Stimulated activated CD8-positive, alpha-beta memory T cell treated with anti-CD3 and anti-CD28 coated beads, Interleukin-4, amount 100 ng/mL, for 24 hours (primary cell): ENCODE measurements around the gene WDR1.

ENCODE experiments used
- DNase-seq: peaks from one replicate; pipeline ENCODE4 v3.0.0-alpha.2; 2020; ENCODE audit warnings: low read depth

Gene WDR1

DNA sequence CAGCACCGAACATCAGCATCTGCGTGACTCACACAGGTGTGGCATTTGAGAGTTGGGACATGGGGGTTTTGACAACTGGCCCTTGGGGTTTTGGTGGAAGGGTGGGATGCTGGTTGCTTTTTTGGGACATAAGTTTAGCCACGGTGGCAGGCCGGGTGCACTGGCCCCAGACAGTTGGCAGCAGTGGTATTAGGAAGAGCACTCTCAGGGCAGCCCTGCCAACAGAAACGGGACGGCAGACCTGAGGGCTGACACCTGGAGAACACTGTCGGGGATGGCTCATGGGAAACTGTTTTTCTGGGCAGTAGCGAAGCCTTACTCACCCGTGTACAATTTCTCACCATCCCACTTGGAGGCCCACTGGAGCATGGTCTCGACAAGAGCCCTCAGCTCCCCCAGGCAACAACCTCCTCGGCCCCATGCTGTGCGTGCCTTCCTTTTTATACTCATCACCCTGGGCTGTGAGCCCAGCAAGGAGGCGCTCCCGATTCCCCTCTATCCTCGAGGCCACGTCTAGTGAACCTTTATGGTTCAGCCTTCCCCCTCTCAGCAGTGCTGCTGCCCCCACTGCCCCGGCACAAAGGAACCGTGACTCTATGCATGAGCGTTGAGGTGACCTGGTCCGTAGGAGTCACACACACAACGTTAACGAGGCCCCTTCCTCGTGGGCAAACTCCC is 30.6 kb downstream of the WDR1 start:
- DNase-seq: no peak

DNA sequence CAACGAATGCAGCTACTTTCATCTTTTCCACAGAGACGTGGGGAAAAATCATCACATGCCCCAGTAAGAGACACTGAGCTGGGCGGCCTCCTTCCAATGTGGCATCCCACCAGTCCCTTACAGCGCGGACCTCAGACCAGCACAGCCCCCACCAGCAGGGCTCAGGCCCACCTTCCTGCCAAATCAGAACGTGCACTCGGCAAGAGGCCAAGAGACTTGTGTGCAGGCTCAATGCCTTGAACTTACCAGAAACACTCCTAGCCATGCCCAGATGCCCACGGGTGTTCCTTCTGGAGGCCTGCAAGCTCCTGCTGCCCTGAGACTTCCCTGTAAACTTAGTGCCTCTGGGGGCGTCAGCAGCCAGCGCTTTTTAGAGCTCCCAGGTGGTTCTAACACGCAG is 31.2 kb downstream of the WDR1 start:
- DNase-seq: no peak

DNA sequence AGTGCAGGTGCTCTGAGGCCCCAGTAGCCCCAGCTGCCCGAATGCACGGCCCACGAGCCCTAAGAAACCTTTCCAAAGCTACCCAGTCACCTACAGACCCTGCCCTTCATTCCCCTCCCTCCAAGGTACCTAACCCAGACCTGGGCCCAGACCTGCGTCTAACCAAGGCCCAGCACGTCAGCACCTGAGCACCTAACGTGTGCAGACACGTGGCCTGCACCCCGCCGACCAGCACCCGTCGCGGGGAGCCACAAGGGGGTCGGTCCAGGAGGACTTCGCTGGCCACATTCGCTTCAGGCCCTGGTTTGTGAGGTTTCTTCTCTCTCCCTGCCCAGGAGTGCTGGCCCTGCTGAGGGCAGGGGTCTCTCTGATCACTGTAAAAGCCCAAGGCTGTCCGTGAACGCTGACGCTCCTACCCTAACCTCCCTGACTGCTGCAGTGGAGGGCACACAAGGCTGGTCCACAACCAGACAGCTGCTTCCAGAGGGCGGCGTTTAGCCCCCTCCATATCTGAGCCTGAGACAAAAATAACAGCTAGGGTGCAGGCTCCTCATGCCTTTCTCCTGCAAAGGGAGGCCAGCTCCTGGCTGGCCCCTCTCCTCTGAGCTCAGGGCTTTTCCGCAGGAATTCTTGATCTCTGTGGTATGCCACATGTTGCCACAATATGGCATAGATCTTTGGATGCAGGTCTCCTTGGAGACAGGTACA is 31.8 kb downstream of the WDR1 start:
- no peak for DNase-seq

DNA sequence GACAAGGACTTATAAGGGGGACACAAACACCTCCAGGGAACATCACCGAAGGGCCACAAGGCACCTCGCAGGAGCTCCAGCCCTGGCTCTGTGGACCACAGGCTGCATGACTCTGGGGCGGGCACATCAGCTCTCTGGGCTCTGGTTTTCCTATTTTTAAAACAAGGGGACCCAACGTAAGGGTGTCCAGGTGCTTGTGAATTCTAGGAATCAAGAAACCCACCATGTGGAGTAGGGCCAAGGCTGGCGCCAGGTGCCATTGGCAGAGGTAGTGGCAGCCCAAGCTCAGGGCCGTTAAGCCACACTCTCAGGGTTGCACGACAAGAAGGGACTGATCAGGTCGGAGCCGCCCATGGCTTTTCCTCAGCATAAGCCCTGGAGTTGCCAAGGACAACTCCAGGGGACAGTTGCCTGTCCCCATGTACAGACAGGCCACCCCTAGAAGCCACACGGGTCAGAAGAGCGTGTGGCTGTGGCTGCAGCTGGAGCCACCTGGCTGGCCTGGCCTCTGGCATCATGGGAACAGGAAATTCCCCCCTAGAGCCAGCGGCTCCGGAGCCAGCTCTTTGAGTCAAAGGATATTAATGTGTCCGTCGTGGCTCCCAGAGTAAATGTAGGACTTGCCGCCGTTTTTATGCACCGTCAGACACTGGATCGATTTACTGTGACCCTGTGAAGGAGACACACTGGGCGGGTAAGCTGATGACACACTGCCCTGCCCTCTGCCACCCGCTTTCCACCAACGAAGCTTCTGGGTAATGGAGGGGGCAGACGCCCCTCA is 32.5 kb downstream of the WDR1 start:
- no peak for DNase-seq

DNA sequence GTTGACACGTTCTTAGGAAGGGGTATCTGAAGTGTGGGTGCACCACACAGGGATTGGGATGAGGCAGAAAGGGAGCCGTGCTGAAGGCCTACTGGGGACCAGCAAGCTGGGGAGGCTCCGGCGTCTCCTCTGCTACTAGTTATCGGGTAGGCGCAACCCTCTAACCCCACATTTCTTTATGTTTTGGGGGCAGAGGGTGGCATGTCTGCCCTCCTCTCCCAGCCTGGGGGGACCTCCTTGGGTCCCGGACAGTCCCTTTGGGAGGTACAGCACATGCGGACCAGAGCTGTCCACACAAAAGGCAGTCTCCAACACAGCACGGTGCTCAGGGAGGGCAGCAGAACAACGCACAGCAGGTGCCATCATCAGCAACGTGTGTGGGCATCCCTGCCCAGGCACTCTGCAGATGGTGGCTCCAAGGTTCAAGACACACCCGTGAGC is 33.2 kb downstream of the WDR1 start:
- no peak for DNase-seq

DNA sequence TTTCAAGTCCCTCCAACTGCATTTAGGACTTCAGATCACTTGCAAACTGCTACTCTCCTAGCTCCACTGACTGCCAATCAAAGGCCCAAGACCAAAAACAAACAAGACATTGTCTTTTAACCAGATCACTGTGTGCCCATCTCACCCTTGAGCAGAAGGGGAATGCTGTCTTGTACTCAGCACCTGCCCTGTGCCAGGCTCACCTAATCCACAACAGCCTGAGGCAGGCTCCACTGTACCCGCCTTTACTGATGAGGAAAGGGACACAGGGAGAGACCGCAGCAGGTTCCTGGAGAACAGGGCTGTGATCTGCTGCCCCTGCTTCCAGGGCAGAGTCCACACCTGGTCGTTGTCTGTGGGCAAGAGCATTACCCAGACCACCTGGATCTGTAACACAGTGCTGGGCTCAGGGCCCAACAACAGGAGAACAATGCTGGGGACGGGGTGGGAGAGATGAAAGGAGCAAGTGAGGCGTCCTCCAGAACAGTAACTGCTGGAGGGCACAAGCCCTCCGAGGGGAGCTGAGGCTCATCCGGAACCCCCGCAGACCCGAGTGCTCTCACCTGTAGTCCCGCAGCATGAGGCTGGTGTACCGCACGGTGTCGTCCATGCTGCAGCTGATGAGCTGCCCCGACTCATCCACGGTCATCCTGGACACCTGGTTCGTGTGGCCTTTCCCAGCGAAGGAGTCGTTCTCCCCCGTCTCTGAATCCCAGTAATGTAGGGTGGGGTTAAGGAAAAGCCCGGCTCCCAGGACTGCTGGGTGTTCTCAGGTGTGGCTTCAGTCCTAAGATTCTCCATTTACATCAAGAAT is 33.9 kb downstream of the WDR1 start:
- DNase-seq: no peak

DNA sequence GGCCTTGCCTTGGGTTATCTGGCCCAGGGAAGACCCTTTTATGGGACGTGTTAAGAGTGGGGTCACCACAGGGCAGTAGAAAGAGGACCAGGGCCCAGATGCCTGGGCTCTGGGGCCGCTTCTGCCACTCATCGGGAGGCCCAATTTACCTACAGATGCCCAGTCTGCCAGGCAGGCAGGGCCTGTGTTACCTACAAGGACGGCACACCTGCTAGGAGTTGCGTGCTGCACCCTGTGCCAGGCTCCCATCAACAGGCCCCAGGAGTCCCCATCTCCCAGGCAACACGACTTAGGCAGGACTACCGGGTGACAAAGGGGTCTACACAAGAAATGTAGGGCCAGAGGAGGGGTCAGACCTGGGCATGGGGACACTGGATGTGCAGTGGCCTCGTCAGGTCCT is 34.6 kb downstream of the WDR1 start:
- DNase-seq: no peak

DNA sequence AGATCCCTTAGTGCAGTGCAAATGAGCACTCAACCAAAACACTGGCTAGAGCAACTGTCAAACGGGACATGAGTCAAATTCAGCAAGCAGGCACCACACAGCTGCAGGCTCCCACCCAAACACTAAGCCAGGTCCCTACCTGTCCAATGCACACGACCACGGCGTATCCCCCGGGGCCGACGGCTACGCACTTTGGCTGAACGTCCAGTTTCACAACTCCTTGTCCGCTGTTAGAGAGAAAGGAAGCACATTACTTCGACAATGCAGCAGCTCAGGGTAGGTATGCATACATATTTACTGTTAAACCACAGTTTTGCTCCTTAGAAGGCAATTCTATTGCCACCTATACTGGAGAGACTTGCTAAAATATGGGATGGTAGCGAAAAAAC is 35.4 kb downstream of the WDR1 start:
- no peak for DNase-seq

DNA sequence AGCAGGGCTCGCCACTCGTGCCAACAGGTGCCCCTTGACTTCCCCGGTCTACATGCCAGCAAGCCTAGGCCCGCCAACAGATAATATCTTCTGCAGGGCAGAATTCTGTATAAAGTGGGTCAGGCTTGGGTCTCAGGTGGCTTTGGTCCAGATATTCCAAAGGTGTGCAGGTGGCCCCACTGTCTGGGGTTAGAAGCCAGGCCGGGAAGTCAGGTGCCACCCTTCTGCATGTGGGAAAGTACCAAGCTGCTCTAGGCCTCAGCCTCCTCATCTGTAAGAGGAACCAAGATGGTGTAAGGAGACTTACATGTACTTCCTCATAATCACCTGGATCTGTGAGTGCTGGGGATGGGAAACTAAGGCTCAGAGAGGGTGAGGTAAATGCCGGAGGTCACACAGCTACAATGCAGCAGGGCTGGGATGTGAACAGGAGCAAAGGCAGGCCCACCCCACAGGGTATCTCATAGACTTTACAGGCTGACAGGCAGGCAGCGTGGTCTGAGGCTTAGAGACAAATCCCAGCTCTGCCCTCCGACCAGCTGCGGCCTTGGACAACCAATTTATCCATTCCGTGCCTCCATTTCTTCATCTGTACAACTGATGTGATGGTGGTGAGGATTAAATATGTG is 35.9 kb downstream of the WDR1 start:
- DNase-seq: no peak

DNA sequence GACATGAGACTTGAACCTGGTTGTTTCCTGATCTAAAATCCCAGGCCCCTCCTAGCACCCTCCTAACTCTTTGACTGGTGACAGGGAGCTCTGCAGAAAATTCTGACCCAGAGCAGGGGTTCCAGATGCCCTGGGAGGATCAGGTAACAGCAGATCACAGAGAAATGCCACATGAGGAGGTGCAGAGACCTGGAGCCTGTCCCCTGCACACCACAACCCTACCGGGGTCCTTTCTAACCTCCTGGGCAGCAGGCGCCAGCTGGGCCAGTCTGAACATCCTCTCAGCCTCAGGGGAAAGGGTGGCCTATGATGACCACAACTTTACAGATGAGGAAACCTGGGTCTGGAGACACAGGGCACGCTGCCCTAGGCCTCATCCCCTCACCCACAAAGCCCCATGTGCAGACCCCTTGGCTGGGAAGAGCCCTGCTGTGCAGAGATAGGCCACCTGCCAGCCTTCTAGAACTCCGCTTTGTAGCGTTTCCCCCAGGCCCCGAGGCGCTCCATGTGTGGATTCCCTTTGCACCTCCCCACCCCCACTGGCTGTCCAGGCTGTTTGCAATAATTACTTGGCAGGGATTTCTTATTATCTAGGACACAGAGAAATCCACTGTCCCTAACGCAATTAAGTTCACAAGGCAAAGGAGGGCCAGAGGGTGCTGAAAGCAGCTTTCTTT is 36.5 kb downstream of the WDR1 start:
- DNase-seq: no peak

DNA sequence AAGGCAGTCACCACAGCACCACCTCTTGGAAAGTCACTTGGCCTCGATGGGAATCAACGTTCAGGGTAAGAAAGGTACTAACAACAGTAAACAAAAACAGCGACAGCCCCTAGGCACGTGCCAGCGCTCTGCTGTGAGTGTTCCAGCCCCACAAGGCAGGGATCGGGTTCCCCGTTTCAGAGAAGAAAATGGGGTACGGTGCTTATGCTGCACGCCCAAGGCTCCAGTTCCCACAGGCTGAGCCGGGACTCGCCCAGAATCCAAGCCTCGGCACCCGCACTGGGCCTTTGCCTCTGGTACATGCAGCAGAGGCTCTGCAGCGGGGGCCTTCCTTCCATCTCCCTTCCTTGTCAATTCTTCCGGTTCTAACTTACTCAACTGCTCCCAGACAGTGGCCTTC is 37.3 kb downstream of the WDR1 start:
- no peak for DNase-seq

DNA sequence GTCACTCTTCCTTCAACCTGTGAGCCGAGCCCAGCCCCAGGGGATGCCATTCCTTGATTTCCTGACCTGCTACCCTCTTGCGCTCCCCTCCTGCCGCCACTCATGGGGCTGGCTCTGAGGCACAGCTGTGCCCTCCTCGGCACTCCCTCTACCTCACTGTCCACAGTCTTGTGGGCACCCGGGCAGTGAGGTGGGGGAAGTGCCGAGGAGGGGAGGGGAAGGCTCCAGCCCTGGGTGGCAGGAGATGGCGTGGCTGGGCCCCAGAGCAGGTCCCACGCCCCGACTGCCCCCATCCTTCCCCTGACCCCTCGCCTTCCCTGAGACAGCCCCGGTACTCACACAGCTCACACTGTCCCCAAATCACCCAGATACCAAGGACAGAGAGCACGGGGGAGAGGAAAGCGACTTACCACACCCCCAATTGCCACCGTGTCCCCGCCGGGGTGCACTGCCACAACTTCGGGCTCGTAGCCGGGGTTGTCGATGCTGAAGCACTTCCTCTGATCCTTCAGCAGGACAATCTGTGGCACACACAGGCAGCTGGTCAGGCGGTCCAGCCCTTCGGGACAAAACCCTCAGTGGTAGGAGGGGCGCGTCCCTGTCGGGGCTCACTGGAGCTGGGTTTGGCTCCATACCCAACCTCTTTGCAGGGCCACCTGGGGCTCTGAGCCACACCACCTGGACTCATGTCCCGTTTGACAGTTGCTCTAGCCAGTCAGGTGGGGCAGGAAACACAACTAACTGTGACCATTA is 37.9 kb downstream of the WDR1 start:
- no peak for DNase-seq

DNA sequence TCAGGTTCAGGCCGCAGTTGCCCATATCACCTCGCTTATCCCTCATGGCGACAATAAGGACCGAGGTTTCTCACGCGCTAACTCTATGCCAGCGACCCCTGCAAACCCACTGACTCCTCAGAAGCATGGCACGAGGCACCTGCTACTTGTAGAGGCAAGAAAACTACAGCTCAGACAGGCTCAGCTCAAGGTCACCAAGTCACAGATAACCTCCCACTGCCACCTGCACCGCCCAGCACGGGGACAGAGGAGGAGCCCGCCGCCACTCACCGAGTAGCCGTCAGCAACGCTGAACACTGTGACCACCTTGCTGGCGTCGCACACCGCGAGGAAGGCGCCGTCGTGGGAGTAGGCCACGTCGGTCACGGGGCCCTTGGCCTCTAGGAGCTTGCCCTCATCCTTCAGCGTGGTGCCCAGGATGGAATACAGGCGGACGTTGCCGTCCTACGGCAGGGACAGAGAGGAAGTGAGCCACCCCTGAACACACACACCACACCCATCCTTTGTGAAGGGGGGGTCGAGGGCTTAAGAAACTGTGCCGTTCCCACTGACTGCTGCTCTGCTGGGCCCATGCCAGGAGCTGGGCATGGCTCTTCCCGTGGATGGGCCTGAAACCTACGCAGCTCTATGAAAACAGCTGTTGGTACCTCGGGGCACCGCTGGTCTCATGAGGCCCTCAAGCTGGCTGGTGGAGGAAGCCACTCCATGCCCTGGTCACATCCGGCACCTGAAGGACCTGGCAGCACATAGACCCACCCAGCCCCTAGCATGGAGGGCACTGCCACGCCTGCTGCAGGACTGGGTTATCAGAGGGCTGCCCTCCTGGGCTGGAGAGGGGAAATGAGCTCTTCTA is 38.9 kb downstream of the WDR1 start:
- DNase-seq: no peak

DNA sequence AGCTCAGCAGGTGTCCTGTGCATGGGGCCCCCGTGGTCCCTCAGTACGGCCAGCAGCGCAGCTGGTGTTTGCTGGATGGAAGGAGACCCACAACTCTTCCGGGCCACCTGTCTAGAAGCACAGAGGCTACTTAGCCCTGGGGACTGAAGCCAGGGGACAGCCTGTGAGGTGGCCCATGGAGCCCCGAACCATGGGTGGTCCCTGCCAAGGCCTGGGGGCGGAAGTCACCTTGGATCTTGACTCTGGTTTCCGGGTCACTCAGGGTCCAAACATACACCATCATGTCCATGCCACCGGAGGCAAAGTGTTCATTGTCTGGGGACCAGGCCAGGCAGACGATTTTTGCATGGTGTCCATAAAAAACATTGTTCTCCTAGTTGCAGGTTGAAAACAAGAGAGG is 39.5 kb downstream of the WDR1 start:
- DNase-seq: no peak

DNA sequence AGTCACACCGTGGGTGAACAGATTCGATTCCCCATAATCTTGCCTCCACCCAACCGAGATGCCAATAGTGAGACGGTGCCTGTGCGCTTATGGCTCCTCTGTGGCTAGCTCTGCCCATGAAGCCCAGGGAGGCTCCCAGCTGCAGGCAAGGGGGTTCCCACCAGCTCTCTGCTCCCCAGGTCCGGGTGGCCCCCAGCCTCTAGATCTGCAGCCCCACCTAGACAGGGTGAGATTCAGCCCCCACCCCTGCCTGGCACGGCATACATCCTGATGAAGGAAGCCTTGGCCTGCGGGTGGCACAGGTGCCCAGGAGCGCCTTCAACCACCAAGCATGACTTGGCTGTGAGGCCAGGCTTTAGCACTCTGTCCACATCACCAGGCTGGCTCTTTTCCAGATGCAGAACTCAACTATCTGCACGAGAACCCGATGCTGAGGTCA is 40.6 kb downstream of the WDR1 start:
- DNase-seq: no peak

DNA sequence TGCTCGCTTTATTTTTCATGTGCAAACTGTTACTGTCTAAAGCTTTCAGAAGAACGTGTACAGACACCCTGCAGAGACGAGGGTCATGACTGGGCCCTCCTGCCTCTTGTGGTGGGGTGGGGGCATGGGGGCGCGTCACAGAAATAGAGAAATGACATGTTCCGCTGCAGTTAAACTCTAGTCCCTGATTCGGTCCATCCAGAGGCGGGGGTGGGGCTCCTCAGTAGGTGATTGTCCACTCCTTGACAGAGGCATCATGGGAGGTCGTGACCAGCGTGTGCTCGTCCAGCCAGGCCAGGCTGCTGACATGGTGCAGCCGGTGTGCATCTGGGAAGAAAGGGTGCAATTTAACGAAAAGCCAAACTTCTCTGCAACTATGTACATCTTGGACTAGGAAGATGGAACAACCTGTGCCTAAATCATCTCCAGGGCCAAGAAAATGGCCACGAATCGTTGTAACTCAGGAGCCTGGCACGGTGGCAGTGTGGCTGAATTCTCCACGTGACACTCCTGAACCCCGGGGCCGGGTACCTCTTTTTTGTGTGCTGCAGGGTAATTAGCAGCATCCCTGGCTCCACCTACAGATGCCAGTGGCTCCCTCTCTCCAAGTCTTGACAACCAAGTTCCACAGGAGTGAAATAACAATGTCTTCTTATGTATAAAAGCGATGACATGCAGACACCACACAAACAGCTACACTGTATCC is 41.3 kb downstream of the WDR1 start:
- no peak for DNase-seq

DNA sequence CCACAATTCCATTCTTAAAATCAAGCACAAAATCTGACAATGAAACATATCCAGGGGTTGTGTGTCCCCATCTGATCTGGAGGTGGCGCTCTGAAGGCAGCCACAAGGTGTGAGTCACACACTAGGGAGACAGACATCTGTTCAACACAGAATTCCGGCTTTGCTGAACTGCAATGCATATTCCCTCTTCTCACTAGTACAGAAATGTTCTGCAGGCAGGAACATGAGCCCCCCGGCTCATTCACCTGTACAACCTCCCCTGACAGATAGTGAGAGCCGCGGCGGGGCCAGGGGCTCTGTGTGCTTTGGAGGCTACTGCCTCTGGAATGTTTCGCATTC is 41.9 kb downstream of the WDR1 start:
- no peak for DNase-seq

DNA sequence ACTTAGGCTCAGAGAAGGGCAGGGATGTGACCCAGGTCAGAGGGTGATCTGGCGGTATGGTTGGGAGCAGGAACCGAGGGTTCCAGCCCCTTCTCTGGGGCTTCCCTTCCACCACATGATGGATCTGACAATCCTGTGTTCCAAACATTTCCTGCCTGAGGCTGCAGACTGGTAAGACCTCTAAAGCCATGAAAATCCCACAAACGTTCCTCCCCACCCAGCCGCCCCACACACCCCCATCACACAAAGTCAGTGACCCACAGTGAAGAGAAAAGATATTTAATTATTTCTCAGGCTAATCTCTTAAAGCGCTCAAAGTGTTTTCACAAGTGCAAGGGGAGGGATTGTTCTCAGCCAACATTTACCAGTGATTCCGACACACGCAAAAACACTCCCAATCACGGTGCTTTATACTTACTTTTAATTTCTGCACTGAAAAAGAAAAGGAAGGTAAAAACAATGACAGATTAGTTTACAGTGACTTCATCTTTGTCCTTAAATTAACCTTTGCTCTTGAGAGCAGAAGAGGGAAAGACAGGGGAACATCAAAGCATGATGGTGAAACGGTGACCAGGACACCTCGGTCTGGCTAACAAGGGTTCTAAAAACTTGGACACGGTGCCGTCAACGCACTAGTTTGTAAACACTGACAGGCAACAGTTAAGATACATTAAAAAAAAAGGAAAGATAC is 42.4 kb downstream of the WDR1 start:
- DNase-seq: no peak
